ENCODE data around the gene SLC5A1. TPM values are rescaled to one million over a fixed set of nuclear protein-coding genes. Genes with fewer than 3 reads are reported as not detected.

The SLC5A1 gene
- polyA plus RNA-seq: not detected

DNA sequence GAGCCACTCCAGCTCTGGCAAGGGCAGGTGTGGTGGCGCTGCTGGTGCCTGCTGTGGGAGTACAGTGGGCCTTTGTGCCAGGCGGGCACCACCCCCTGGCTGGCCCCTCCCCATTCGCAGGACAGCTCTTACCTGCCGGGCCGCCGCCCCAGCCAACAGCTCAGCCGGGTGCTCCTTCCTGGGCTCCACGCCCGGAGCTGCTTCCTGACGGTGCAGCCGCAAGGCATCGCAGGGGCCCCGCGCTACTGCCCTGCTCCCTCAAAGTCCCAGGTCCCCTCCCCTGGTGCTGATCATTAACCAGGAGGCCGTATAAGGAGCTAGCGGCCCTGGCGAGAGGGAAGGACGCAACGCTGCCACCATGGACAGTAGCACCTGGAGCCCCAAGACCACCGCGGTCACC lies at the start of gene SLC5A1:
Gene SLC5A1, plus strand, starts transcription at position 338 of the 400 bp plus-strand sequence. Its CDS starts 21 bp downstream, at position 359.
- no peak for DNase-seq

DNA sequence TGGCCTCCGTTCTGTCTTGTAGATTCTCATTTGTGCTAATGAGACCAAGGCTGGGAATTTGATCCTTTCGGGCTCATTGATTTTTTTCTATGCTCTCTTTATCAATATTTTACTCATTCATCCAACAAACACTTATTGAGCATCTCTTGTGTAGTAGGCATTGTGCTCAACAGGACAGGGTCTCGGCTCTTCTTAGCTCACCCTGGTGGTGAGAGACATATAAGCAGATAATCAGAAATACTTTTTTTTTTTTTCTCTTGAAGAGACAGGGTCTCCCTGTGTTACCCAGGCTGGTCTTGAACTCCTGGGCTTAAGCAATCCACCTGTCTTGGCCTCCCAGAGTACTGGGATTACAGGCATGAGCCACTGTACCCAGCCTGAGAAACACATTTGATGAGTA lies 48.0 kb upstream of the SLC5A1 start:
- Mint-ChIP-seq H3K9me3 (no peaks in the 10 kb centered on the region), H3K4me1 (no peaks in the 10 kb centered on the region), H3K27ac (no peak overlapping the region), H3K4me3 (no peak overlapping the region), H3K36me3 (no peaks in the 10 kb centered on the region), H3K27me3 (ENCODE audit: low read depth in 3 of 3) (peaks cover 0 to 6% (median 3%) of the 10 kb centered on the region in 3 donors)
- DNase-seq: no peak

More for the DNA sequence above, at the start of gene SLC5A1:
- H3K27ac Mint-ChIP-seq: no peak within 1 kb of the TSS
- H3K4me1 Mint-ChIP-seq: no peaks in the 10 kb centered on the region
- H3K9me3 Mint-ChIP-seq: no peaks in the 10 kb centered on the region
- no peak within 1 kb of the TSS for H3K4me3 Mint-ChIP-seq
- H3K36me3 Mint-ChIP-seq: no peaks in the 10 kb centered on the region
- H3K27me3 Mint-ChIP-seq (ENCODE audit: low read depth in 3 of 3): peaks cover 4 to 15% (median 10%) of the 10 kb centered on the region in 3 donors

DNA sequence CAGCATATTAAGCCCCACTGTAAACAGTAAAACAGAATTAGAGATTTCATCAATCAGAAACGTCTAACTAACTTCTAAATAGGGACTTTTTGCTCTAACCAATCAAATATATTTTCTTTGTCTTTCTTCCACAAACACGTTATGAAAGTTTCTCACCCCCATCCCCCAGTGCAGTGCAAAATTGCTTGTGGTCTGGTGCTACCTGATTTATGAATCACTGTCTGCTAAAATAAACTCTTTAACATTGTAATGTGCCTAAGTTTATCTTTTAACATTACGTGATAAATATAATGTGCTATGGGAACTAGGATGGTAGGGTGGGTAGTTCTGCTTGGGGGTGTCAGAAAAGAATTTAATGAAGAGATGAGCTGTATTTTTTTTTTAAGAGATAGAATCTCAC lies 47.3 kb upstream of the SLC5A1 start:
- no peak for DNase-seq

DNA sequence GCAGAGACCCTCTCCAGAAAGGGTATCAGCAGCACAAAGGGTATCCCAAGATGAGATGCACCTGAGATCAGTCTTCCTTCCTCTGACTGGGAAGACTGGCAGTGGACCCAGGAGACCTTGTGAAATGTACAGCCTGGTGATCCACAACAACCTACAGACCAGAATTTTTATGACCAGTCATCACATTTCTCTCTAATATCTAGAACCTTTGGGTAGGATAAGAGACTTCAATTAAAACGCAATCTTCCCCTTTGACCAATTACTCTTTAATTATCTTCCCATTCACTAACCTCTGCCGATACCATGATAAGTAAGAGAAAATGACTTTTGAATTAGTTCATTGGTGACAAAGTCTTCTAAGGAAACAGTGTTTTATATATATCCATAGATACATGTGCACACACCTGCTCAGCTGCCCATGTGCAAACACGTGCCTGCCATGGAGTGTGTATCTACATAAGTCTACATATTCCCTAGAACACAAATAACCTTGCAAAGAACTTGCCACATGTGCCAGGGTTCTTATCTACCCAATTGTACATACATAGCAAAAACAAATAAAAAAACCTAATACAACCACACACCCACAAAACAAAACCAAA lies 44.2 kb upstream of the SLC5A1 start:
- no peak for DNase-seq
- Mint-ChIP-seq H3K9me3 (no peaks in the 10 kb centered on the region), H3K27ac (no peak overlapping the region), H3K36me3 (no peaks in the 10 kb centered on the region), H3K27me3 (ENCODE audit: low read depth in 3 of 3) (peaks cover 0 to 6% (median 5%) of the 10 kb centered on the region in 3 donors), H3K4me3 (no peak overlapping the region), H3K4me1 (no peaks in the 10 kb centered on the region)

More for the DNA sequence above, 47.3 kb upstream of the SLC5A1 start:
- Mint-ChIP-seq H3K9me3 (no peaks in the 10 kb centered on the region), H3K36me3 (no peaks in the 10 kb centered on the region), H3K27ac (no peak overlapping the region), H3K4me1 (no peaks in the 10 kb centered on the region), H3K4me3 (no peak overlapping the region), H3K27me3 (ENCODE audit: low read depth in 3 of 3) (peaks cover 0 to 6% (median 6%) of the 10 kb centered on the region in 3 donors)

DNA sequence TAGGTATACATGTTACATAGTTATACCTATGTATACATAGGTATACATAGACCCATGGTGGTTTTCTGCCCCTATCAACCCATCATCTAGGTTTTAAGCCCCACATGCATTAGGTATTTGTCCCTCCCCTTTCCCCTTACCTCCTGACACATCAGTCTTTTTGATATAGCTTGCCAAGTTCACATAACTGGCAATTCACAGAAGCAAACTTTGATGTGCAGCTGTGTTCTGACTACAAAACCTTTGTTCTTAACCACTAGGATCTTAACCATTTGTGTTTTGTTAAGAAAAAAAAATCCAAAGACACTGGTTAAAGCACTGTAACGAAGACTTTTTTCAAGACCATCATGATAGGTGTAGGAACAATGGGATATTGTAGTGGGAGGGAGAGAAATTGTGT lies 42.9 kb upstream of the SLC5A1 start:
- H3K4me1 Mint-ChIP-seq: no peaks in the 10 kb centered on the region
- H3K27me3 Mint-ChIP-seq (ENCODE audit: low read depth in 3 of 3): peaks cover 0 to 6% (median 5%) of the 10 kb centered on the region in 3 donors
- no peaks in the 10 kb centered on the region for H3K9me3 Mint-ChIP-seq
- no peak overlapping the region for H3K4me3 Mint-ChIP-seq
- no peak overlapping the region for H3K27ac Mint-ChIP-seq
- DNase-seq: no peak
- H3K36me3 Mint-ChIP-seq: no peaks in the 10 kb centered on the region

DNA sequence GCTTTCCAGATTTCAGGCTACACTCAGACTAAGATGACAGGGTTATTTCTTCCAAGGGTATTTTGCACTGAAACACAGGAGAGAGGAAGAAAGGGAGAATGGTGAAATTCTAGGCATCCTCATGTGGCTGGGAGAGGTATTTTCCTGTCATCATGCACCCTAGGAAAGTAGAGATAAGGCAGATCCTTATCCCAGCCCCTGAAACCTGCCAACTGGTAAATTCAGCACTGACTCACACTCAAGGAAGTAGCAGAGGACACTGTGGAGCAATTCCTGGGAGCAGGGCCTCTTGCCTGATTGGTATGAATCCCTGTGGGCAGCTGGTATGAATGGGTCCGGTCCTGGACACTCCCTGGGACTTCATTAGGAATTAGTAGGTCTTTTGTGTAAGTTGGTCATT lies 37.6 kb upstream of the SLC5A1 start:
- no peak overlapping the region for H3K27ac Mint-ChIP-seq
- H3K27me3 Mint-ChIP-seq (ENCODE audit: low read depth in 3 of 3): peaks cover 0 to 15% (median 5%) of the 10 kb centered on the region in 3 donors
- no peaks in the 10 kb centered on the region for H3K36me3 Mint-ChIP-seq
- DNase-seq: no peak
- H3K9me3 Mint-ChIP-seq: peaks cover 0 to 6% (median 0%) of the 10 kb centered on the region in 6 donors
- H3K4me3 Mint-ChIP-seq: no peak overlapping the region
- H3K4me1 Mint-ChIP-seq: no peaks in the 10 kb centered on the region

DNA sequence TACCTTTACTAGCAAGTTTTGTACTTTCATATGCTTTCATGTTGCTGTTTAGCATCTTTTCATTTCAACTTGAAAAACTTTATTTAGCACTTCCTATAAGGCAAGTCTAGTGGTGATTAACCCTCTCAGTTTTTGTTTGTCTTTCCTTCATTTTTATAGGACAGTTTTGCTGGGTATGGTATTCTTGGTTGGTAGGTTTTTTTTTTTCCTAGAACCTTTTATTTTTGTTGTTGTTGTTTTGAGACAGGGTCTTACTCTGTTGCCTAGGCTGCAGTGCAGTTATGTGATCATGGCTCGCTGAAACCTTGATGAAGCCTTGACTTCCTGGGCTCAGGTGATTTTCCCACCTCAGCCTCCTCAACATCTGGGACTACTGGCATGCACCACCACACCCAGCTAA lies 29.9 kb upstream of the SLC5A1 start:
- Mint-ChIP-seq H3K27me3 (ENCODE audit: low read depth in 3 of 3) (peaks cover 0 to 13% (median 5%) of the 10 kb centered on the region in 3 donors), H3K36me3 (peaks cover 0 to 7% (median 0%) of the 10 kb centered on the region in 3 donors), H3K4me1 (no peaks in the 10 kb centered on the region), H3K9me3 (peaks cover 10 to 33% (median 20%) of the 10 kb centered on the region in 6 donors), H3K4me3 (no peak overlapping the region), H3K27ac (no peak overlapping the region)
- no peak for DNase-seq

DNA sequence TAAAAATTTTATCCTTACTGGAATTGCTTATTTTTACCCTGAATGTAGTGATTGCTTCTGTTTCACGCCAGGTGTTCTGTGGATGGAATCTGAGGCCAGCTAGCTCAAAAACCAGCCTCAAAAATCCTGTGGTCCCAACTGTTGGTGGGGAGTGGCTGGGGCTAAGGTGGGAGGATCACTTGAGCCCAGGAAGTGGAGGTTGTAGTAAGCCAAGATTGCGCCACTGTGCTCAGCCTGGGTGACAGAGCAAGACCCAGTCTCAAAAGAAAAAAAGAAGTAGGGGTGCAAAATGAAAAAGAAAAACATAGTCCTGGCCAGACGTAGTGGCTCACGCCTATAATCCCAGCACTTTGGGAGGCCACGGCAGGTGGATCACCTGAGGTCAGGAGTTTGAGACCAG lies 27.0 kb upstream of the SLC5A1 start:
- H3K36me3 Mint-ChIP-seq: peaks cover 0 to 7% (median 0%) of the 10 kb centered on the region in 3 donors
- H3K27ac Mint-ChIP-seq: no peak overlapping the region
- no peak overlapping the region for H3K4me3 Mint-ChIP-seq
- peaks cover 2 to 28% (median 20%) of the 10 kb centered on the region in 6 donors for H3K9me3 Mint-ChIP-seq
- no peak for DNase-seq
- H3K4me1 Mint-ChIP-seq: no peaks in the 10 kb centered on the region
- peaks cover 0 to 10% (median 4%) of the 10 kb centered on the region in 3 donors for H3K27me3 Mint-ChIP-seq (ENCODE audit: low read depth in 3 of 3)

DNA sequence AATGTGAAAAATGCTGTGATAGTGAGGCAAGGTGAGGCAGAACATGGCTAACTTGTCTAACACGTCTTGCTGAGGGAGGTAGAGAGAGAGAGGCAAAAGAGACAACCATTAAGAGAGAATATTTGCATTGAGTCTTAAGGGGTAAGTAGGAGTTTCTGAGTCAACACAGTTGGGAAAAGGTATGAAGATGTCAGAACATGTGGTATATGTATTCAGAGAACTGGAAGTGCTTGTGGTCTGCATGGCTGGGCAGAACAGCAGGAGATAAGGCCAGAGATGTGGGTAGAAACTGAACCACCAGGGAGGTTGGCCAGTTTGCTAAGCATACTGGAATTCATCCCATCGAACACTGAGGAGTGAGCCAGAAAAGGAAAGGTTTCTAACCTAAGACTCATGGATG lies 25.0 kb upstream of the SLC5A1 start:
- H3K27ac Mint-ChIP-seq: no peak overlapping the region
- DNase-seq: no peak
- no peak overlapping the region for H3K4me3 Mint-ChIP-seq
- H3K27me3 Mint-ChIP-seq (ENCODE audit: low read depth in 3 of 3): peaks cover 0 to 9% (median 5%) of the 10 kb centered on the region in 3 donors
- H3K9me3 Mint-ChIP-seq: peaks cover 2 to 15% (median 11%) of the 10 kb centered on the region in 6 donors
- peaks cover 0 to 7% (median 0%) of the 10 kb centered on the region in 3 donors for H3K36me3 Mint-ChIP-seq
- H3K4me1 Mint-ChIP-seq: no peaks in the 10 kb centered on the region

DNA sequence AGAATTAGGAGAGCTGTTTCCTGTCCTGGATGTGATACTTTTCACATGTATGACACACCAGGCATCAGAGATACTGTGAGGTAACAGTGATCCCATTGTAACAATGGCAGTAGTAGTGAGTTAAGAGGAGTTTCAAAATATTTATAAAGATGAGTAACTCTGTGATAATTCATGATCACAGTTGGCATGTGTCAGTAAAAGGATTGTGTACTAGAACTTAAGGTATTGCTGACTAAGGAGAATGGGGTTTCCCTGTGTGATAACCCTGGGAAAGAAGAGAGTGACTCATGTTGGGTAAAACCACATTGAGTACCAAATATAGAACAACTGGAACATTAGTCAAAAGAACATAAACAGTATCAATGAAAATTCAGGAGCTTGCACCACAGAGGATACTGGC lies 22.9 kb upstream of the SLC5A1 start:
- H3K36me3 Mint-ChIP-seq: no peaks in the 10 kb centered on the region
- H3K9me3 Mint-ChIP-seq: peaks cover 0 to 5% (median 3%) of the 10 kb centered on the region in 6 donors
- no peak overlapping the region for H3K4me3 Mint-ChIP-seq
- no peak overlapping the region for H3K27ac Mint-ChIP-seq
- H3K4me1 Mint-ChIP-seq: no peaks in the 10 kb centered on the region
- H3K27me3 Mint-ChIP-seq (ENCODE audit: low read depth in 3 of 3): peaks cover 0 to 6% (median 3%) of the 10 kb centered on the region in 3 donors
- DNase-seq: no peak

DNA sequence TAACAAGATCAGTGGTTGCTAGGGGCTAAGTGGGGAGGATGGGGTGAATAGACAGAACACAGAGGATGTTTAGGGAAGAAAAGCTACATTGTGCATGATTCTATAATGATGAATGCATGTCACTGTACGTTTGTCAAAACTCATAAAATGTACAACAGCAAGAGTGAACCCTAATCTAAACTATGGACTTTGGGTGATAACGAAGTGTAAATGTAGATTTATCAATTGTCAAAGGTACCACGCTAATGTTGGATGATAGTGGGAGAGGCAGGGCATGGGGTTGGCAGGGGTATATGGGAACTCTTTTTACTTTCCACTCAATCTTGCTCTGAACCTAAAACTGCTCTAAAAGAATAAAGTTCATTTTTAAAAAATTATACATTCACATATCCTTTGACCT lies 21.3 kb upstream of the SLC5A1 start:
- no peaks in the 10 kb centered on the region for H3K4me1 Mint-ChIP-seq
- peaks cover 0 to 10% (median 3%) of the 10 kb centered on the region in 3 donors for H3K27me3 Mint-ChIP-seq (ENCODE audit: low read depth in 3 of 3)
- H3K36me3 Mint-ChIP-seq: no peaks in the 10 kb centered on the region
- no peak overlapping the region for H3K4me3 Mint-ChIP-seq
- H3K9me3 Mint-ChIP-seq: peaks cover 0 to 2% (median 0%) of the 10 kb centered on the region in 6 donors
- H3K27ac Mint-ChIP-seq: no peak overlapping the region
- no peak for DNase-seq

DNA sequence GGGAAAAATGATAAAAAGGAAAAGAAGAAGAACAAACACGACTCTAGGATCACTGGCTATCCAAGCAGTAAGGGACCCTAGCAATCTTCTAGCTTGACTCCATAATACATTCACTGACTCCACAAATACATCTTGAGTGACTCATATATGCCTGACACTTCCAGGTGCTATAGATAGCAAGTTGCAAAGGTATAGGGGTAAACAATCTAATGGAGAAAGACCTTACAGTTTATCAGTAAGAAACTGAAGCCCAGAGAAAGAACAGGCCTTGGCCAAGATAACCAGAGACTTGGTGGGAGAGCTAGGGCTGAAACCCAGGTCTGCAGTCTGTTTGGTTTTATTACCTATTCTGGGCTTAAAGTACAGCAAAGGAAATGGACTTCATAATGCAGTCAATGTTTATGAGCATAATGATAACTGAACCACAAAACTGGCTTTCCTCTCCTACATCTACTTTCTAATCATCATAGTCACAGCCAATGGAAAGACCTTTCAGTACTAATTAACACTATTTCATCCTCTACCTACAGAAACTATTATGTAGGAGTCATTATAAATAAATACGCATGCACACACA lies 19.7 kb upstream of the SLC5A1 start:
- Mint-ChIP-seq H3K36me3 (no peaks in the 10 kb centered on the region), H3K9me3 (peaks cover 0 to 2% (median 0%) of the 10 kb centered on the region in 6 donors), H3K27ac (no peak overlapping the region), H3K27me3 (ENCODE audit: low read depth in 3 of 3) (peaks cover 0 to 9% (median 6%) of the 10 kb centered on the region in 3 donors), H3K4me3 (no peak overlapping the region), H3K4me1 (no peaks in the 10 kb centered on the region)
- DNase-seq: no peak

DNA sequence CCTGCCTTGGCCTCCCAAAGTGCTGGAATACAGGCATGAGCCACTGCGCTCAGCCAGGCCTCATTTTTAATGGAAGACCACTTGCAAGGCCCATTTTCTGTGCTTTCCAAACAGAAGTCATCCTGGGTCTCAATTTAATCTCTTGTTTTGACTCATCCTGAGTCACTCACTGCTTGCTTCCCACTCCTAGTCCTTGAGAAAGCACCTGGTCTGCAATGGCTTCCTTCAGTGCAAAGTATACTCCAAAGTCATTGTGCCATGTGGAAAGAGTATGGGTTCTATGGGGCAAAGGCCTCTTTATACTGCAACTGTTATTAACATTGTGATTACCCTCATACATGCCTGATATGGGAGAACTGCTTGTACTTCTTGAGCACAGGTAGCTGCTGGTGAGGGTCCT lies 18.3 kb upstream of the SLC5A1 start:
- Mint-ChIP-seq H3K9me3 (peaks cover 0 to under 1% (median 0%) of the 10 kb centered on the region in 6 donors), H3K36me3 (no peaks in the 10 kb centered on the region), H3K27me3 (ENCODE audit: low read depth in 3 of 3) (peaks cover 4 to 11% (median 6%) of the 10 kb centered on the region in 3 donors), H3K4me3 (no peak overlapping the region), H3K4me1 (no peaks in the 10 kb centered on the region), H3K27ac (no peak overlapping the region)
- no peak for DNase-seq

DNA sequence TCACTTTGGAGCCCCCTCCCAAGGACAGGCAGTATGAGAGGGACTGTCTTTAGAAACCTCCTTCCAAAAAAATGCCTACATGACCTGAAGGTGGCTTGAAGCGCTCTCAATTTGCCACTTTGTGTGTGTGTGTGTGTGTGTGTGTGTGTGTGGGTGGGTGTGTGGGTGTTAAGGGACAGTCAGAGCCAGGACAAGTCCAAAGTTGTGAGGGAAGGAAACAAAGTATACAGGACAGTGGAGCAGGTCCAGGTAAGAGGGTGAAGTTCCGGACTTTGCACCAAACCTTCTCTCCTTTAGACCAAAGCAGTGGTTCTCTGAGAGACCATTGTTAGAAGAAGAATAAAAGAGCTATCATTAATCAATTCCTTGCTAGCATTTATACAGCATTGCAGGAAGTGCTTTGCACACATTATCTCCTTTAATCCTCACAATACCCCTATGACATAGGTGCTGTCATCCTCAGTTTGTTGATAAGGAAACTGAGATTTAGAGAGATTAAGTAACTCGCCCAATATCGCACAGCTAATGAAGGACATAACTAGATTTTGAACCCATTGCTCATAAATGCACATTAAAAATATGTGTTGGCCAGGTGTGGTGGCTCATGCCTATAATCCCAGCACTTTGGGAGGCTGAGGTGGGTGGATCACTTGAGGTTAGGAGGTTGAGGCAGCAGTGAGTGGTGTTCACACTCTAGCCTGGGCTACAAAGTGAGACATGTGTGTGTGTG lies 12.4 kb upstream of the SLC5A1 start:
- H3K4me3 Mint-ChIP-seq: no peak overlapping the region
- no peaks in the 10 kb centered on the region for H3K36me3 Mint-ChIP-seq
- H3K9me3 Mint-ChIP-seq: no peaks in the 10 kb centered on the region

More for the DNA sequence above, 12.4 kb upstream of the SLC5A1 start:
- no peak for DNase-seq
- H3K27ac Mint-ChIP-seq: no peak overlapping the region
- no peaks in the 10 kb centered on the region for H3K4me1 Mint-ChIP-seq
- H3K27me3 Mint-ChIP-seq (ENCODE audit: low read depth in 3 of 3): peaks cover 3 to 11% (median 8%) of the 10 kb centered on the region in 3 donors
